SKM-1 (cell line): ENCODE data around the gene NXNL1.
"Not testable (repeated sequence)": the region's sequence is repeated elsewhere in the genome, so short reads cannot be mapped to it uniquely, and the experiment has no call there.

Source experiments
- DNase-seq: peaks from one replicate; lab custom pipeline; 2025; ENCODE audit not compliant: unreplicated experiment; lab: John Stamatoyannopoulos, UW

Gene NXNL1

DNA sequence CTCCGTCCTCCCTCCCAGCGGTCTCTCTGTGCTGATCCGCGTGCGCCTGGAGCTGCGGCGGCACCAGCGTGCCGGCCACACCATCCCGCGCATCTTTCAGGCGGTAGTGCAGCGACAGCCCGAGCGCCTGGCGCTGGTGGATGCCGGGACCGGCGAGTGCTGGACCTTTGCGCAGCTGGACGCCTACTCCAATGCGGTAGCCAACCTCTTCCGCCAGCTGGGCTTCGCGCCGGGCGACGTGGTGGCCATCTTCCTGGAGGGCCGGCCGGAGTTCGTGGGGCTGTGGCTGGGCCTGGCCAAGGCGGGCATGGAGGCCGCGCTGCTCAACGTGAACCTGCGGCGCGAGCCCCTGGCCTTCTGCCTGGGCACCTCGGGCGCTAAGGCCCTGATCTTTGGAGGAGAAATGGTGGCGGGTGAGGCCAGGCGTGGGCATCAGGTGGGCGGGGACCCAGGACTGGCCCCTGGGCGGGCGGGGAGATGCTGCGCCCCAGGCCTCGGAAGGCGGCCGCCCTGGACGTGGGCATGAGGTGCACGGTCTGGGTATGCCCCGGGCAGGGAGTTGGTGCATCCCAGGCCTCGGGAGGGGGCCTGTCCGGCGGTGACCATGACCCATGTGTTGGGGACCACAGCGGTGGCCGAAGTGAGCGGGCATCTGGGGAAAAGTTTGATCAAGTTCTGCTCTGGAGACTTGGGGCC is 26.0 kb upstream of the NXNL1 start:
- no peak for DNase-seq

DNA sequence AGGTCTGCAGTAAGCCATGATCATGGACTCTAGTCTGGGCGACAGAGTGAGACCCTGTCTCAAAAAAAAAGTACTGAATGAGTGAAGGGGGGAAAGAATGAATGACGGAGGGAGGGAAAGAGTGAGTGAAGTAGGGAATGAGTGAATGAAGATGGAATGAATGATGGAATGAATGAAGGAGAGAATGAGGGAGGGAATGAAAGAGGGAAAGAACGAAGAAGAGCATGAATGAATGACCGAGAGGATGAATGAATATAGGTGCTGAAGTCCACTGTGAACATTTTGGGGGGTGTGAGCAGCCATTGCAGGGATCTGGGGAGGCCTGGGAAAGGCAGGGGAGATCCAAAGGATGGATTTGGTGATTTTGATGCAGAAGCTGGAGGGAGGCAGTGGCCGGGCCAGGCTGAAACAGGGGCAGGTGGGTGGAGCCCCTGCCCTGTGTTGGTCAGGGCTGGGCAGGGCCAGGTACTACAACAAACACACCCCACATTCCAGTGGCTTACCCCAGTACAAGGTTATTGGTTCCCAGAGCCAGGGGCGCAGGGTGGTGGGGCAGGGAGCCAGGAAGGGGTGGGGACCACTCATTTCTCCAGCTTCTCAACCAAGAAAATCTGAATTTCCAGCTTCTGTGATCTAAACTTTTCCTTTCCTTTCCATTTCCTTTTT is 23.9 kb upstream of the NXNL1 start:
- no peak for DNase-seq

DNA sequence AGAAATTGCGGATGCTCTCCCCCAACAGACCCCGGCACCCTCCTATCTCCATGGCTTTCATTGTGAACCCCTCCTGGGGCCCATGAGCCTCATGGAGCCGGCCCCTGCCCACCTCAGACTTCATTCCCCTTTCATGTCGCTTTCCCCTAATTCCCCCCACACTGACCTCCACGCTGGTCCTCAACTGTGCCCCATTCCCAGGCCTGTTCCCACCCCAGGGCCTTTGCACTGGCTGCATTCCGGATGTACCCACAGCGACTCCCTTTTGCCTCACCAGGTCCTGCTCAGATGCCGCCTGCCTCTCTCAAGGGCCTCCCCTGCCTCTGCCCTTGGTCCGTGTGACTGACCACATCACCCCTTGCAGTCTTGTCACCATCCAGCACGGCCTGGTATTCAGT is 22.9 kb upstream of the NXNL1 start:
- DNase-seq, result no peak

- DNase-seq, result no peak
Observed at GRCh38 chr19:17482877-17483604, 22.3 kb upstream of the NXNL1 start.

DNA sequence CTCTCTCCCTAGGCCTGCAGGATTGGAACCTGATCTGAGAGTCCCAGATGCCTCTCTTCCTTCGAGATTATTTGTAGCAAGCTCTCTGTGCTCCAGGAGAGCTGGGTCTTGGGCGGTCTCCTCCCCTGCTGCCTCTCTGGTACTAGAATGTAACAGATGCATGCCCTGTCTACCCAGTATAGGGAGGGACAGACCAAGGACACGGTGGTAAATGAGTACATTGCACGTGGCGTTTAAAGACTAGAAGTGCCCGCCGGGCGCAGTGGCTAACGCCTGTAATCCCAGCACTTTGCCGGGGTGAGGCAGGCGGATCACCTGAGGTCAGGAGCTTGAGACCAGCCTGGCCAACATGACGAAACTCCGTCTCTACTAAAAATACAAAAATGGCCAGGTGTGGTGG is 21.3 kb upstream of the NXNL1 start:
- no peak for DNase-seq

GRCh38 chr19:17479325-17479791 is 18.6 kb upstream of the NXNL1 start:
- no peak for DNase-seq

- DNase-seq, result no peak
Observed at GRCh38 chr19:17475541-17476115, 14.9 kb upstream of the NXNL1 start.

- not testable (repeated sequence) for DNase-seq
Observed at GRCh38 chr19:17475011-17475540, 14.3 kb upstream of the NXNL1 start.

- DNase-seq, result peak; percentile 39
Observed at GRCh38 chr19:17473041-17473440, 12.3 kb upstream of the NXNL1 start.

- no peak for DNase-seq
Observed at GRCh38 chr19:17471410-17472125, 10.8 kb upstream of the NXNL1 start.

DNA sequence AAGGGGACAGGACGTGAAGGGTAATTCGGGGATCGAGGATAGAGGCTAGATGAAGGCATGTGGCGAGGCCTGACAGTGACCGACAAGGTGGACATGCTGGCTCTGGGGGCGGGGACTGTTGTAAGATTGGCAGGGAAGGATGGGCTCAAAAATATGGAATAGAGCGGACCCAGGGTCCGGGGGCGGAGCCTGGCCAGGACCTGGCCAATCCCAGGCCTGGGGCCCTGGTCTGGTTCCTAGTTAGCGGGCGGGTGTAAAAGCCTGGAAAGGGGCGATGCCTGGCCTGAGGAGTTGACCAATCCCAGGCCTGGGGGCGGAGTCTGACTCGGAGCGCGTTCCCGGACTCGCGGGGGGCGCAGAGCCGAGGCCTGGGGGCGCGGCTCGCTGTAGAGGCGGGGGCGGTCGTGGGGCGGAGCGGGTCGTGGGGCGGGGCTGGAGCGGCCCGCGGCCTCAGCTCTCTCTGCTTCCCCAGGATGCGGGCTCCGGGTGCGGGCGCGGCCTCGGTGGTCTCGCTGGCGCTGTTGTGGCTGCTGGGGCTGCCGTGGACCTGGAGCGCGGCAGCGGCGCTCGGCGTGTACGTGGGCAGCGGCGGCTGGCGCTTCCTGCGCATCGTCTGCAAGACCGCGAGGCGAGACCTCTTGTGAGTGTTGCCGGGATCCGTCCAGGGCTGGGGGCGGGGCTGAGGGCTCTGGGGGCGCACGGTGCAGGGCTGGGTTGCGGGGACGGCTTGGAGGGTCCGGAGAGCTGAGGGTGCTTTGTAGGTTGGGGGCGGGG is 9.5 kb upstream of the NXNL1 start, which contains the start of gene SLC27A1:
Gene SLC27A1 (plus strand): TSS at position 457 of the 774 bp plus-strand sequence. CDS start 17 bp downstream, at position 474.
- peak; percentile 96 for DNase-seq

GRCh38 chr19:17469481-17470067 is 8.8 kb upstream of the NXNL1 start:
- peak; percentile 96 for DNase-seq

DNA sequence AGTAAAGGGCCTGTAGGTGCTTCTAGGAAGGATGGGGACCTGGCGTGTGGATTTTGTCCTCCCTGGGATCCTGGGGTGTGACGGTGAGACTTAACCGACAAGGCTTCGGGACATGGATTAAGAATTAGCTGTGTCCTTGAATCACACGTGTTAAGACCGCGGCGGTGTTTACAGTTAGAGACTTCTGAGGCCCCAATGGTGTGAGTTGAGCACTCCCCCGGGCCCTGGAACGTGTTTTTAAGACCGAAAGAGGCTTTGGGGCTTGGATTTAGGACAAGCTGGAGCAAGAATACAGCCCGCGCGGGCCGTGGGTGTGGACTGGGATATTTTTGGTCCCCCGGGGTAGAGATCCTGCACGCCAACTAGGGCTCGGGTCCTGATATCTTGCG is 8.4 kb upstream of the NXNL1 start:
- DNase-seq, result no peak

DNA sequence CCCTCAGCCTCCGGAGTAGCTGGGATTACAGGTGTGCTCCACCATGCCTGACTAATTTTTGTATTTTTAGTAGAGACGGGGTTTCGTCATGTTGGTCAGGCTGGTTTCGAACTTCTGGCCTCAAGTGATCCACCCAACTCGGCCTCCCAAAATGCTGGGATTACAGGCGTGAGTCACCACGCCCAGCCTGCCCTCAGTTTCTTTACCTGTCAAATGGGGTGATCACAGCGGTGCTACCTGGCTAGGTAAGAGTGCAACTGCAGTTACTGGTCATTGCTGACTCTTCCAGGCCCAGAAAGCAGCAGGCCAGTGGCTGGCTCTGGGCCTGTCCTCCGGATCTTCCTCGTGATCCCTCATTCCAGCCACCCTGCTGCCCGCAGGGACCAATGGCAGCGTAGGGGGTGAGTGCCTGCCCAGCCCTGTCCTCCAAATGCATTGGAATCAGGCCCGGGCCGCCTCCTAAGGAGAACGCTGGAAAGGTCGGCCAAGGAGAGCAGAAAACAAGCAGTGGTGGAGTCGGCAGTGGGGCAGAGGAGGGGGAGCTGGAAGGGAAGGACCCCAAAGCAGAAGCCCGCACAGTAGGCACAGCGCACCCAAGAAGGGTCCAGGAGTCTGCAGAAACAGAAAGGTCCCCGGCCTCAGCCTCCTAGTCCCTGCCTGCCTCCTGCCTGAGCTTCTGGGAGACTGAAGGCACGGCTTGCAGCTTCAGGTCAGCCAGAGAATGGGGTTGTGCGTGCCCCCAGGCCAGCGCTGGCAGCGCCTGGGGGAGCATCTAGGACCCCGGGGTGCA is 7.8 kb upstream of the NXNL1 start:
- no peak for DNase-seq

DNA sequence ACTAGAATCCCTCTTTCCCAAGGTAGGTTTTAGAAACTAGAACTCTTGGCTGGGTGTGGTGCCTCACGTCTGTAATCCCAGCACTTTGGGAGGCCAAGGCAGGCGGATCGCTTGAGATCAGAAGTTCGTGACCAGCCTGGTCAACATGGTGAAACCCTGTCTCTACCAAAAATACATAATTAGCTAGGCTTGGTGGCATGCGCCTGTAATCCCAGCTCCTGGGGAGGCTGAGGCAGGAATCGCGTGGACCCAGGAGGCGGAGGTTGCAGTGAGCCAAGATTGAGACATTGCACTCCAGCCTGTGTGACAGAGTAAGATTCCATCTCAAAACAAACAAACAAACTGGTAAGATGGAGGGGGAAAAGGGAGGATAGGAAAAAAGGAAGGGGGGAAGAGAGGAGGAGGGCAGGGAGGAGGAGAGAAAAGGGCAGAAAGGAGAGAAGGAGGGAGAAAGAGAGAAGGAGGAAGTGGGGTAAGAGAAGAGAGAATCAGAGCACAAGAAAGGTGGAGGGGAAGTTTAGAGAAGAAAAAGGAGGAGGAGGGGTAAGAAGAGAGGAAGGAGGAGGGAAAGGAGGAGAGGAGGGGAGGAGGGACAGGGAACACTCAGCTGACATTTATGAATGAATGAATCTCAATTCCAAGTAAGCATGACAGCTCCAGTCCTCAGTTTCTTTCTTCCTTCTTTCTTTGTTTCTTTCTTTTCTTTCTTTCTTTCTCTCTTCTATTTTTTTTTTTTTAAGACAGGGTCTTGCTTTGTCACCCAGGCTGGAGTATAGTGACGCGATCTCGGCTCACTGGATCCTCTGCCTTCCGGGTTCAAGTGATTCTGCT is 7.0 kb upstream of the NXNL1 start:
- no peak for DNase-seq

- no peak for DNase-seq
Observed at GRCh38 chr19:17466487-17466850, 5.7 kb upstream of the NXNL1 start.

GRCh38 chr19:17458970-17459369 is 1.8 kb downstream of the NXNL1 start:
- no peak for DNase-seq

DNA sequence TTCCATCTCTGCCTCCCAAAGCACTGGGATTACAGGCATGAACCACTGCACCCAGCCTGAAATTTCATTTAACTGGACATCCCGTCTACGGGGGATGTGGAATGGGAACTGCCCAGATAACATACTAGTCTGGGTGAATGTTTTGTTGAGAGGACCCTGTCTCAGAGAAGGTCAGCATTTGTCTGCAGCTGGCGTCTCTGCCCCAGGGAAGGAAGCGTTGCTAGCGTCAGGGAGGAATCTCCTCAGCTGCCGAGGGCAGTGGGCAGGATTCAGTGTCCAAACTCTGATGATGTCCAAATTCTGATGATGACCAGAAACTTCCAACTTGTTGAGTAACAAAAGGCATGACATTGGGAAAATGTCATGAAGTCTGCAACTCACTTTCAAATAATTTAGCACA is 3.1 kb downstream of the NXNL1 start:
- DNase-seq, result no peak
